Activated naive CD8-positive, alpha-beta T cell treated with anti-CD3 and anti-CD28 coated beads, Interleukin-2, amount 10 ng/mL, durations not matched to agents 7 days and 5 days (primary cell): ENCODE results near the gene NAT10. TPM values are rescaled to one million over a fixed set of nuclear protein-coding genes. Genes with fewer than 3 reads are reported as not detected.

Source experiments
- ATAC-seq: fragments of 150-1000 bp; cut with Tn5 transposase; one replicate; pipeline ENCODE4 v1.10.0; 2021; ENCODE audit warnings: low read depth, moderate library complexity
- POLR2A ChIA-PET: fragments of 350-600 bp; sonication (Branson Sonifier 250); formaldehyde crosslinking; loops from one replicate; lab custom pipeline; 2021; ENCODE audit warnings: antibody characterized with exemption; lab: Charles Lee
- DNase-seq: peaks from one replicate; pipeline ENCODE4 v3.0.0; 2021
- H3K27ac Mint-ChIP-seq: one replicate; pipeline ENCODE4 v1.8.0; 2022; ENCODE audit warnings: mild to moderate bottlenecking, mixed read lengths
- H3K27me3 Mint-ChIP-seq: one replicate; pipeline ENCODE4 v1.8.0; 2022; ENCODE audit warnings: mild to moderate bottlenecking, moderate library complexity, mixed read lengths
- H3K36me3 Mint-ChIP-seq: one replicate; pipeline ENCODE4 v1.8.0; 2021; ENCODE audit warnings: mild to moderate bottlenecking, mixed read lengths
- H3K4me1 Mint-ChIP-seq: one replicate; pipeline ENCODE4 v1.8.0; 2021; ENCODE audit warnings: mixed read lengths
- H3K4me3 Mint-ChIP-seq: one replicate; pipeline ENCODE4 v1.8.0; 2022; ENCODE audit warnings: mild to moderate bottlenecking, moderate library complexity, mixed read lengths
- H3K9me3 Mint-ChIP-seq: one replicate; pipeline ENCODE4 v1.8.0; 2021; ENCODE audit warnings: mixed read lengths
- total RNA-seq, 2 experiments: library from RNA; stranded (reverse); gene quantifications; one replicate each; pipeline ENCODE4 v1.2.3, GENCODE V29; 2021

Gene NAT10
- total RNA-seq, 2 experiments from 2014 or later = 72.7 to 76.3 TPM

DNA sequence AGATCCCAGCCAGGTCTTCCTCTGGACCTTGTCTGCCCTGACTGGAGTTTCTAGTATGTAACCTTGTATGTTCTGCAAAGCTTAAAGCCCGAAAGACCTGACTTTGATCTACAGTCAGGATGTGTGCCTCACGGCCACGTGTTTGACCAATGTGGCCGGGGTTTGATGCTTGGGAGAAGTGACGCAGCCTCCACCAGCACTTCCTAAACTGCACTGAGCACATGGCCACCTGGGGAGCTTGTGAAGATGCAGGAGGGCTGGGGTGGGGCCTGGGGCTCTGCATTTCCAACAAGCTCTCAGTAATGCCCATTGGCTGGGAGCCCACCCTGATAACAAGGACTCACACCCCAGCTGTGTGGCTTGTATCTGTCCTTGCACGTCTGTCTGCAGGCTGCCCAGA, 53.2 kb downstream of the NAT10 start:
- Mint-ChIP-seq H3K9me3 (no peaks in the 10 kb centered on the region), H3K27me3 (no peaks in the 10 kb centered on the region), H3K4me3 (peak overlapping the region; percentile 50), H3K36me3 (no peaks in the 10 kb centered on the region), H3K27ac (peak overlapping the region; percentile 70), H3K4me1 (peaks cover 26% of the 10 kb centered on the region)
- peak; percentile 67 for DNase-seq
- POLR2A ChIA-PET = interaction anchor here (0.6 to 1.2 kb wide), 4 partner anchors 52 to 275 kb away, joined by 3 to 5 read pairs (median 3); partner anchors contain the start of gene NAT10
- peak; percentile 77 for ATAC-seq

DNA sequence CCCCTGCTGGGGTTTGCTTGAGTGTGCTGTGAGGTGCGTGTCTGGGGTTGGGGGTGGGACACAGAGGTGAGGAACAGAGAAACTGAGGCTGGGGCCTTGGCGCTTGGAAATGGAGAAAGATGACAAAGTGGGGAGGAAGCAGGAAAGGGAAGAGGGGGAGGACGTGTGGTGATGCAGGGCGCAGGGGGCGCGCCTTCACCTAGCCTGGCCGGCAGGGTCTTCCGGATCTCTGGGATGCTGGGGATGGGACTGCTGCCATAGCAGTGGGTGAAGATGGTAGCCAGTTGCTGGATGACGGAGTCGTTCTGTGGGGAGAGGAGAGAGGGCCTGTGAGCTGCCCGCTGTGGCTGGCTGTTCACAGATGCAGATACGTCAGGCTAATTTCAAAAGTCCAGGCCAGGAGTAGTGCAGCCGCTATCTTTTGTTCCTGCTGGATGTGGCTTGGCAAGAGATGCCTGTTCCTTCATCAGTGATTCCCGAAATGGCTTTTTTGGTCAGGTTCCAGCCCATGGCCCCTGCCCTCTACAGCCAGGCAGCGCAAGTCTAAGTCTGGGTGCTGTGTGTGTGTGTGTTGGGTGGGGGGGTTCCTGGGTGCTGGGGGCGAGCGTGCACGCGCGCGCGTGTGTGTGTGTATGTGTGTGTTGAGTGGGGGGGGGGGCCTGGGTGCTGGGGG, 54.8 kb downstream of the NAT10 start:
- no peaks in the 10 kb centered on the region for H3K36me3 Mint-ChIP-seq
- no peaks in the 10 kb centered on the region for H3K27me3 Mint-ChIP-seq
- H3K4me3 Mint-ChIP-seq = no peak overlapping the region
- no peak overlapping the region for H3K27ac Mint-ChIP-seq
- peaks cover 26% of the 10 kb centered on the region for H3K4me1 Mint-ChIP-seq
- POLR2A ChIA-PET = no interaction called here
- no peak for ATAC-seq
- DNase-seq = no peak
- no peaks in the 10 kb centered on the region for H3K9me3 Mint-ChIP-seq

DNA sequence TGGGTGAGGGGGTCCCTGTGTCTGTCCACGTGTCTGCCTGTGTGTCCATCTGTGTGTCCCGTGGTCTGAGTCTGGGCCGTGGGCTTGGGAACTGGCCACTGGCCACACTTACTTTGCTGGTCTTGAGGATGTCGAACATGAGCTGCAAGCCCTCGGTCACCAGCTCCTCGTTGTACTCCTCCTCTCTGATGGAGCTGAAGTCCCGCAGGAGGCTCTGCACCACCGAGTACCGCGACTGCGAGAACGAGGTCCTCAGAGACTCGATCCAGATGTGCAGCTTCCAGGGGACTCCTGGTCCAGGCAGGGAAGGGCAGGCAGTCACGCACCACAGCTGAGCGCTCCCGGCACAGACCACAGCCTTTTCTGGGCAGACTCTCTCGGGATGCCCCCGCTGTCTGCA, 55.4 kb downstream of the NAT10 start:
- ATAC-seq (no peak), DNase-seq (no peak)
- H3K36me3 Mint-ChIP-seq = no peaks in the 10 kb centered on the region
- peaks cover 26% of the 10 kb centered on the region for H3K4me1 Mint-ChIP-seq
- no peaks in the 10 kb centered on the region for H3K27me3 Mint-ChIP-seq
- H3K27ac Mint-ChIP-seq = no peak overlapping the region
- POLR2A ChIA-PET = no interaction called here
- H3K4me3 Mint-ChIP-seq = no peak overlapping the region
- H3K9me3 Mint-ChIP-seq = no peaks in the 10 kb centered on the region

- Mint-ChIP-seq H3K27ac (peak overlapping the region; percentile 38), H3K27me3 (no peaks in the 10 kb centered on the region)
- POLR2A ChIA-PET = no interaction called here
Observed at GRCh38 chr11:34161361-34161760, 55.9 kb downstream of the NAT10 start.

GRCh38 chr11:34161812-34162492, 56.5 kb downstream of the NAT10 start:
- Mint-ChIP-seq H3K27me3 (no peaks in the 10 kb centered on the region), H3K9me3 (no peaks in the 10 kb centered on the region), H3K4me3 (no peak overlapping the region), H3K4me1 (peaks cover 27% of the 10 kb centered on the region), H3K27ac (peak overlapping the region; percentile 38), H3K36me3 (no peaks in the 10 kb centered on the region)
- DNase-seq = peak; percentile 47
- peak; percentile 73 for ATAC-seq
- POLR2A ChIA-PET = no interaction called here

More at GRCh38 chr11:34161361-34161760, 55.9 kb downstream of the NAT10 start:
- DNase-seq (no peak), ATAC-seq (no peak)
- no peaks in the 10 kb centered on the region for H3K9me3 Mint-ChIP-seq
- no peaks in the 10 kb centered on the region for H3K36me3 Mint-ChIP-seq
- peaks cover 27% of the 10 kb centered on the region for H3K4me1 Mint-ChIP-seq
- no peak overlapping the region for H3K4me3 Mint-ChIP-seq

DNA sequence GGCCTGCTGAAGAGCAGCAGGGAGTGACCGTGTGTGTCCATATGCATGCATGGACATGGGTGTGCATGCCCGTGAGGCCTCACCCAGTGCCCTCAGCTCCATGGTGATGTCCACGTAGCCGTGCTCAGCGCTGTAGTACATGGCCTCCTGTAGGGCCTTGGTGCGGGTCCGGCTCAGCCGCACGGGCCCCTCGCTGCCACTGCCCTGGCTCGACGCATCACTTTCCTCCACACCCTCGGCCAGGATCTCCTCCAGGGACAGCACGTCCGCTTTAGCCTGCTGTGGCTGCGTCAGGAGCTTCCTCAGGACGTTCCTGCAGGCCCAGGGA, 57.0 kb downstream of the NAT10 start:
- H3K27ac Mint-ChIP-seq = no peak overlapping the region
- peaks cover 27% of the 10 kb centered on the region for H3K4me1 Mint-ChIP-seq
- H3K9me3 Mint-ChIP-seq = no peaks in the 10 kb centered on the region
- no peaks in the 10 kb centered on the region for H3K36me3 Mint-ChIP-seq
- DNase-seq (no peak), ATAC-seq (no peak)
- no peak overlapping the region for H3K4me3 Mint-ChIP-seq
- POLR2A ChIA-PET = no interaction called here
- H3K27me3 Mint-ChIP-seq = no peaks in the 10 kb centered on the region

DNA sequence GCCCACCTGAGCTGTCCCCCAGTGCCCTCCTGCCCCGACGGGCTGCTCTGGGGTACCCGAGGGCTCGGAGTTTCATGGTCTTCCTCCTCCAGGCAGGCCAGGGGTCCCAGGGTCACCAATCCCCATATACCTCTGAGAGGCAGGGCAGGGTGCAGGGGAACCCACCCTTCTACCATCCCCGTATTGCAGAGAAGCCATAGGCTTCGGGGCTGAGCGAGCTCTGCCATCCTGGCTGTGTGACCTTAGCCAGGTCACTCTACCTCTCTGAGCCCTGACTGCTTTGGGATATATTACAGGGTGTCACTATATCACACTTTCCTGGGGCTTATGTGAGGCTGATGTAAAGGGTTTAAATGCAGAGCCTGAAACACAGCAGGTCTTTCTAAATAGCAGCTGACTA, 57.4 kb downstream of the NAT10 start:
- ATAC-seq = no peak
- Mint-ChIP-seq H3K27ac (no peak overlapping the region), H3K4me1 (peaks cover 25% of the 10 kb centered on the region), H3K27me3 (no peaks in the 10 kb centered on the region), H3K4me3 (no peak overlapping the region), H3K9me3 (no peaks in the 10 kb centered on the region), H3K36me3 (no peaks in the 10 kb centered on the region)
- no peak for DNase-seq
- POLR2A ChIA-PET = no interaction called here

- POLR2A ChIA-PET = no interaction called here
- Mint-ChIP-seq H3K27ac (no peak overlapping the region), H3K9me3 (no peaks in the 10 kb centered on the region), H3K27me3 (no peaks in the 10 kb centered on the region), H3K4me1 (peaks cover 11% of the 10 kb centered on the region), H3K4me3 (no peak overlapping the region), H3K36me3 (no peaks in the 10 kb centered on the region)
- ATAC-seq = no peak
- no peak for DNase-seq
Observed at GRCh38 chr11:34165121-34165520, 59.7 kb downstream of the NAT10 start.

DNA sequence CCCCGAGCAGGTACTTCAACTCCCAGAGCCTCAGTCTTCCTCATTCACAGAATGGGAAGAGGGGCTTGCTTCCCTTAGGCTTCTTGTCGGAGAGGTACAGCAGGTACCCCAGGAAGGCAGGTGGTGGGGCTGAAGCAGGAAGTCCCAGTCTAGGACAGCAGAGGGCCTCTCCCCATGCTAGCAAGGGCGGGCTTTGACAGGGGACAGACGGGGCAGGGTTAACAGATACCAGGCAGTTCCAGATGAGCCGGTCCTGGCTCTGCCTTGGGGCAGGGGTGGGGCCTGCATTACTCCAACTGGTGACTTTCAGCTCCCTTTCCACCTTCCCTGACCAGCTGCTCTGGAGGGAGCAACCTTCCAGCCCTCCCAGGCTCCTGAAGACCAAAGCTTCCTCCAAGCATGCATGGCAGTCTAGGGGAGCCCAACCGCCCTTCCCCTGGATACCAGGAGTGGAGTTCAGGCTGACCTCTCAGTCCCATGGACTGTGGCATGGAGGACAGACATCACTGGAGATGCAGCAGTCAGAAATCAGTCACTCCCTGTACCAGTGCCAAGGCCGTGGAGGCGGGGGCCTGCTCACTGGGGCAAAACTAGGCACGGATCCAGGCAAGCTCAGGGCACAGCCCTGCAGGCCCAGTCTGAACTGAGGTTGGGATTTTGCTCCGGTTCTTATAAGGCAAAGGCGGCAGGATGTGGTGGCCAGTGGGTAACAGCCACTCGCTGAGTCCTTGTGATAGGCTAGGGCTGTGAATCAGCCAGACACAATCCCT, 60.5 kb downstream of the NAT10 start:
- DNase-seq (no peak), ATAC-seq (no peak)
- H3K9me3 Mint-ChIP-seq = no peaks in the 10 kb centered on the region
- H3K36me3 Mint-ChIP-seq = no peaks in the 10 kb centered on the region
- H3K4me3 Mint-ChIP-seq = no peak overlapping the region
- H3K27ac Mint-ChIP-seq = no peak overlapping the region
- no peaks in the 10 kb centered on the region for H3K27me3 Mint-ChIP-seq
- POLR2A ChIA-PET = no interaction called here
- peaks cover 11% of the 10 kb centered on the region for H3K4me1 Mint-ChIP-seq

DNA sequence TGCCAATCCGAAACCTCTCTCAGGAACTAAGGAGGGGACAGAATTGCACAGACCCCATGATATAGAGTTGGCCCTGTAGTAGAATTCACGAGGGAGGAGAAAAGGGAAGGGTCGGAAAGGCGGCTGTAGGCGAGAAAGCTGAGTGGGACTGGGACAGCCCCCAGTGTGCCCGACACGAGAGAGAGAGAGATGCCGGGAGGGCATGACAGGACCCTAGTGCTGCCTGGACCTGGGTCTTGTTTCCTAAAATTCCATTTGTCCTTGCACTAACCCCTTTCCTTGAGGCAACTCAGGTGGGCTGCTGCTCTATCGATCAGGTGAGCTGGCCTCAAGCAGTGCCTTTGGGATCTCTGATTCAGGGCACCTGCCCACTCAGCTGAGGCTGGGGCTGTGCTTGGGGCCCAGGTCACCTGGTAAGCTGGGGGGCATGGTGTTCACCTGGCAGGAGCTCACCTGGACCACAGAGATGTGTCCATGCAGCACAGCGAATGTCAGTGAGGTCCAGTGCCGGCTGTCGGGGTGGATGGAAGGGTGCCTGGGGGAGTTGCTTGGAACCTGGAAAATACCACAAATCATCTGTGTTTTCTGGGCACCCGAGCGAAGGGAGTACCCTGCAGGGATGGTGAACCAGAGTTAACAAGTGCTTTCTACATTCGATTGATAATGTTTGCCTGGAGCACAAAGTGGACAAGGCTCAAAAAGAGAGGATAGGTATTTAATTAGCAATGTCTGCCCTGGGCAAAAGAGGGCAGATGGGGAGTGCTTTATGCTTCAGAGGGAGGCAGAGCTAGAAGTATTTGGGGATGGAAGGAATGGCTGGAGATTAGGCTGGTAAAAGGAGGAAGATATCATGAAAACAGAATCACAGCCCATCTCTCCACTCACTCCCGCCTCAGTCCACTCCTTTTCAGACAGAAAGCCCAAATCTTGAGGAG, 61.6 kb downstream of the NAT10 start:
- H3K27me3 Mint-ChIP-seq = no peaks in the 10 kb centered on the region
- H3K36me3 Mint-ChIP-seq = no peaks in the 10 kb centered on the region
- no peak for ATAC-seq
- H3K4me3 Mint-ChIP-seq = no peak overlapping the region
- H3K4me1 Mint-ChIP-seq = peaks cover 1% of the 10 kb centered on the region
- no peaks in the 10 kb centered on the region for H3K9me3 Mint-ChIP-seq
- no peak for DNase-seq
- no peak overlapping the region for H3K27ac Mint-ChIP-seq
- POLR2A ChIA-PET = interaction anchor here (1.0 kb wide), 1 partner anchor 393 kb away, joined by 3 read pairs; the partner anchor contains the start of gene FBXO3

GRCh38 chr11:34167961-34168360, 62.5 kb downstream of the NAT10 start:
- no peaks in the 10 kb centered on the region for H3K36me3 Mint-ChIP-seq

GRCh38 chr11:34168642-34169420, 63.4 kb downstream of the NAT10 start:
- Mint-ChIP-seq H3K27me3 (no peaks in the 10 kb centered on the region), H3K36me3 (no peaks in the 10 kb centered on the region), H3K4me3 (no peak overlapping the region), H3K4me1 (peaks cover 4% of the 10 kb centered on the region), H3K9me3 (no peaks in the 10 kb centered on the region), H3K27ac (no peak overlapping the region)
- ATAC-seq (no peak), DNase-seq (no peak)
- POLR2A ChIA-PET = no interaction called here

More at GRCh38 chr11:34167961-34168360, 62.5 kb downstream of the NAT10 start:
- DNase-seq = no peak
- no peaks in the 10 kb centered on the region for H3K27me3 Mint-ChIP-seq
- H3K4me1 Mint-ChIP-seq = peaks cover 1% of the 10 kb centered on the region
- H3K9me3 Mint-ChIP-seq = no peaks in the 10 kb centered on the region
- H3K4me3 Mint-ChIP-seq = no peak overlapping the region
- POLR2A ChIA-PET = interaction anchor here (1.0 kb wide), 1 partner anchor 394 kb away, joined by 3 read pairs; the partner anchor contains the start of gene FBXO3
- ATAC-seq = no peak
- no peak overlapping the region for H3K27ac Mint-ChIP-seq
